Activated T-helper 1 cell treated with anti-CD3 and anti-CD28 coated beads, Interleukin-2, amount 50 U/mL, for 16 hours (primary cell): ENCODE results near the gene PRSS36.
"Not testable (repeated sequence)": the region's sequence is repeated elsewhere in the genome, so short reads cannot be mapped to it uniquely, and the experiment has no call there.

Experiments used
- DNase-seq, 2 donors: peaks; one replicate each; pipeline ENCODE4 v3.0.0-alpha.2; 2020; ENCODE audit warnings: low read depth in 1 of 2, low spot score in 1 of 2

The PRSS36 gene

DNA sequence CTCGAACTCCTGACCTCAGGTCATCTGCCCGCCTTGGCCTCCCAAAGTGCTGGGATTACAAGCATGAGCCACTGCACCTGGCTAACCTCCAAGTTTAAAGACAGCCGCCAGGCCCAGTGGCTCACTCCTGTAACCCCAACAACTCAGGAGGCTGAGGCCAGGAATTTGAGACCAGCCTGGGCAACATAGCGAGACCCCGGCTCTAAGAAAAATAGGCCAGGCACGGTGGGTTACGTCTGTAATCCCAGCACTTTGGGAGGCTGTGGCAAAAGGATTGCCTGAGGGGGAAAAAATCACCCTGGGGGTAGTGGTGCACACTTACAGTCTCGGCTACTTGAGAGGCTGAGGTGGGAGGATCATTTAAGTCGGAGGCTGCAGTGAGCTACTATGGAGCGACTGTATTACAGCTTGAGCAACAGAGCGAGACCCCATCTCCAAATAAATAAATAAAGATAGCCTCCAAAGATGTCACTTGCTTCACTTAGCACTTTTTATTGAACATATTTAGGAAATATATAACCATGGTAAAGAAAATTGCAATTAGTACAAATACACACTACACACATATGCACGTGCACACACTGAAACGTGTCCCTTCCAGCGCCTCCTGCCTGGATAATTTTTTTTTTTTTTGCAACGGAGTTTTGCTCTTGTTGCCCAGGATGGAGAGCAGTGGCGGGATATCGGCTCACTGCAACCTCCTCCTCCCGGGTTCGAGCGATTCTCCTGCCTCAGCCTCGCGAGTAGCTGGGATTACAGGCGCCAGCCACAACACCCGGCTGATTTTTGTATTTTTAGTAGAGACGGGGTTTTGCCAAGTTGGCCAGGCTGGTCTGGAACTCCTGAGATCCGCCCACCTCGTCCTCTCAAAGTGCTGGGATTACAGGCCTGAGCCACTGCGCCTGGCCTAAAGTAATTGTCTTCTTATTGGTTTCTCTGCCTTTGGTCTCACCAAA is 43.1 kb downstream of the PRSS36 start:
- DNase-seq, result no peak

DNA sequence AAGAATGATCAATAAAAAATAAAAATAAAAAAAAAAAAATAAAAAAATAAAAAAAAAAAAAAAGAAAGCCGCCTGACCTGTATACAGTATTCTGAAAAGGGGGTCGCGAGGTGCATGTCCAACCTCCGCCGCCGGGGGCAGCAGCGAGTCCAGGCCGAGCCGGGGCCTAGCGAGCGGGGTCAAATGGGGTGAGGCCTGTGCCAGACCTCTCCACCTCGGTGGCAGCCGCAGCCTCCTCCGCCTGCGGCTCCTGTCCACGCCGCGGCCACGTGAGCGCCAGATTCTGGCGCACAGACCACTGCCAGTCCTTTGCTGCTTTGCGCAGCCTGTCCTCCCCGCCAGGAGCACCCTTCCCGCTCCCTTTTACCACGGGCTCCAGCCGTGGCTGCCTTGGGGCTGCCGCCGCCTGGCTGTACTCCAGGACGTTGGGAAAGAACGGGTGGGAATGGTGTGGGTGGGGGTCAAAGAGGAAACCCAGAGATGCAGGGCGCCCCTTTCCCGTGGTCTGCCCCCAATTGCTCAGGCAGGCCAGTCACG is 44.1 kb downstream of the PRSS36 start:
- peak; percentile 62 to 63 for DNase-seq

DNA sequence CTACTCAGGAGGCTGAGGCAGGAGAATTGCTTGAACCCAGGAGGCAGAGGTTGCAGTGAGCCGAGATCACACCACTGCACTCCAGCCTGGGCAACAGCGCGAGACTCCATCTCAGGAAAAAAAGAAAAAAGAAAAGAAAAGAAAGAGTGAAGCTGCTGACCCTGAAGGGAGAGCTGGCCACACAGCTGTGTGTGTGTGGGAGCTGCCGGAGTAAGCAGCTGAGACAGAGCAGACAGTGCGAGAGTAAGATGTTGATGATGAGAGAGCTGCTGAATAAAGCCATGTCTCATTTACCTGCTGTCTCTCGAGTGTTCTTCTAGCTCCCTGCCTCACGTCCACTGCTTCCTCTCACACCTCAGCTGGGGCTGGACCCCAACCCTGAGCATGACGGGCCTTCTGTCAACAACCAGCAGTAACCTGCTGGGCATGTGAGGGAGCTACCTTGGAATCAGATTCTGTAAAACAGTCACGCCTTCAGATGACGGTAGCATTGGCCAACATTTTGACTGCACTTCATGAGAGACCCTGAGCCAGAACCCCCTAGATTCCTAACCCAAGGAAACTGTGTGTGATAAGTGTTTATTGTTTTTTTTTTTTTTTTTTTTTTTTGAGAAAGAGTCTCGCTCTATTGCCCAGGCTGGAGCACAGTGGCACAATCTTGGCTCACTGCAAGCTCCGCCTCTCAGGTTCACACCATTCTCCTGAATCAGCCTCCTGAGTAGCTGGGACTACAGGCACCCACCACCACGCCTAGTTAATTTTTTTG is 48.8 kb downstream of the PRSS36 start:
- not testable (repeated sequence) for DNase-seq

DNA sequence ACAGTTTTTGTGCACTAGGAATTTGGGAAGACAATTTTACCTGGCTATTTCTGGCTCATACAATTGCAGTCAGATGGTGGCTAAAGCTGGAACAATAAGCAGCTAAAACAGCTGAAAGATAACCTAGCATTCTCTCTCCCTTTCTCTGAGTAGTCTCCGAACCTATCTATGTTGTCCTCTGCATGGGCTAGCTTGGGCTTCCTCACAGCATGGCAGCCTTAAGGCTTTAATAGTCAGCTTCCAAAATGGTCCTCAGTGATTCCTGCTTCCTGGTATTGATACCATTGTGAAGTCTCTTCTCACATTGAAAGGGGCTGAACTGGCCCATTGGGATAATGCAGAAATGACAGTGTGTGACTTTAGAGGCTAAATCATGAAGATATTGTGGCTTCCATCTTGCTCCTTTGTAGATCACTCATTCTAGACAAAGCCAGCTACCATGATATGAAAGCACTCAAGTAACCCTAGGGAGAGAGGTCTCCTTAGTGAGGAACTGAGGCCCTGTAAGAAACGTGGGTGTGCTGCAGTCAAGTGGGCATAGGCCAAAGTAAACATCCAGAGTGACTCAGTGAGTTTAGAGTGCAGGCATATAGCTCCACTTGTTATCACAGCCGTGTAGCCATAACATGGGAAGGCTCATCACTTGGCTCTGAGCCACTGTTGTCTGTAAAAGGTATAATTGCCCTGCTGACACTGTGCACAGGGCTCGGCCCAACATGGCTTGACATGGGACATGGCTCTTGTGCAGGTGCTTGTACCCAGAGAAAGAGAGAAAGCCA is 49.8 kb downstream of the PRSS36 start:
- no peak for DNase-seq

DNA sequence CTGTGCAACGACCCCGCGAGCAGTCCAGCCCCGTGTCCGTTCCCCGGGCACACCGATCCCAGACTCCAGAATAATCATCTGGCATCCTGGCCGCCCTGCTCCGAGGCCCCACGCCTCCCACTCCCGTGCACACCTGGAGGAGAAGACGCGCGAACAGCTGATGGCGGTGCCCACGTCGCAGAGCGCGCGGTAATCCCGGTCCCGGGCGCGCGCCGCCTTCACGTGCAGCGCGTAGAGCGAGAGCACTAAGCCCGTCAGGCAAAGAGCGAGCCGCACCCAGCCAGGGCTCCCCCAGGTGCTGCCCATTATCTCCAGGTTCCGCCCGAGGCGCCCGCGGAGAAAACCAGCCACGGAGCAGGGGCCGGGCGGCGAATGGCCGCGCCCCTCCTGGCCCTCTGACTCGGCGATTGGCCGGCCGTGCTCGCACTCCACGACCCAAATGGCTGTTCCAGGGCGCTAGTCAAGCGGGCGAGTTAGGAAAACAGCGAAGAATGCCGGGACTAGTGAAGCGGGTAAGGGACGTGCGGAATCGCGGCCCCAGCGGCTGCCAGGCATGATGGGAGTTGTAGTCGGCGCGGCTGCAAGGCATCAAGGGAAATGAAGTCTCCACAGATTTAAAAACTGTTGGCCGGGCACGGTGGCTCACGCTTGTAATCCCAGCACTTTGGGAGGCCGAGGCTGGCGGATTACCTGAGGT is 55.3 kb downstream of the PRSS36 start, which contains the start of gene VKORC1:
VKORC1 (minus strand) TSS at position 374 of the 697 bp plus-strand sequence; CDS start at position 306, 68 bp downstream.
- DNase-seq, result peak; percentile 77 to 80

DNA sequence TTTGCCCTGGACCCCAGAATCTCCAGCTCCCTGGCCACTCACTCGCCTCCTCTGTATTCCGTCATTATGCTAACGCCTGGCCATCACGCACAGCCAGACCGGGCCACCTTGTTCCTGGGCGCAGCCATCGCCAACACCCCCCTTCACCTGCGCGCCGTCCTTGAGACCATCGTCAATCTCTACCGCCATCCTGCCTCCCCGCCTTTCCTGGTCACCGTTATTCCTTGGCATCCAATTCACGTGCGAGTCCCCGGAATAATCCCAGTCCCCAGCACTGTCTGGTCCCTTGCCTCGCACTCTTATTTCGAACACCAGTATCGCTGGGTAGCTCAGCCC is 55.8 kb downstream of the PRSS36 start:
- no peak for DNase-seq

DNA sequence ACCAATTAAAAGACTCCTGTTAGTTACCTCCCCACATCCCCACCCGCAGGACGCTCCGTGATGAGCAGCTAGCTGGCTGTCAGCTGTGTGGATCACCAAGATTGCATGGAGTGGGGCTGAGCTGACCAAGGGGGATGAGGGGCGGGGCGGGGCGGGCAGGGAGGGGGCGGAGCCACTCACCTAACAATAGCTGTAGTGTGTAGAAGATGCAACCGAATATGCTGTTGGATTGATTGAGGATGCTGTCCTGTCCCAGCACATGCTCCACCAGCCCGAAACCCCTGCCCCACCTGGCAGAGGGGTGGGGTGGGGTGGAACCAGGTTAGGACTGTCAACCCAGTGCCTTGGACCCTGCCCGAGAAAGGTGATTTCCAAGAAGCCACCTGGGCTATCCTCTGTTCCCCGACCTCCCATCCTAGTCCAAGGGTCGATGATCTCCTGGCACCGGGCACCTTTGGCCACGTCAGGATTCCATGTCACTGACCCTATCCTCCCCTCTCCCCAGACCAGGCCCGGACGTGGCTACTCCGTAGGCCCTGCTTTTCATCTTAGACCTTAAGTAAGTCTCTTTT is 56.6 kb downstream of the PRSS36 start:
- no peak for DNase-seq

DNA sequence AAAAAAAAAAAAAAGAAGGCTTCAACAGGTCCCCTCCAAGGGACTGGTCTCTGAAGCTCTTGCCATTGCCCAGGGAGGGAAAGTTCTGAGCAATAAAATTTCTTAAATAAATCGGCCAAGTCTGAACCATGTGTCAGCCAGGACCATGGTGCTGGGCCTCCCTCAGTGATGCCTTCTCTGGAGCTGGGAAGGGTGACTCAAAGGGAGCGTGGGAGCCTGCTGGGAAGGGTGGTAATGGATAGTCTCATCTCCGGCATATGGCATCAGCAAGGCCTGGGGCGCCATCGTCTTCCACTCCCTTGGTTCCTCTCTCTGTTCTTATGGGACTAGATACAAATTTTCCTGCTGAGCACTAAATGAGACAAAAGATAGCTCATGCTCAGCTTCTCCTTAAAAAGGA is 57.5 kb downstream of the PRSS36 start:
- no peak for DNase-seq

DNA sequence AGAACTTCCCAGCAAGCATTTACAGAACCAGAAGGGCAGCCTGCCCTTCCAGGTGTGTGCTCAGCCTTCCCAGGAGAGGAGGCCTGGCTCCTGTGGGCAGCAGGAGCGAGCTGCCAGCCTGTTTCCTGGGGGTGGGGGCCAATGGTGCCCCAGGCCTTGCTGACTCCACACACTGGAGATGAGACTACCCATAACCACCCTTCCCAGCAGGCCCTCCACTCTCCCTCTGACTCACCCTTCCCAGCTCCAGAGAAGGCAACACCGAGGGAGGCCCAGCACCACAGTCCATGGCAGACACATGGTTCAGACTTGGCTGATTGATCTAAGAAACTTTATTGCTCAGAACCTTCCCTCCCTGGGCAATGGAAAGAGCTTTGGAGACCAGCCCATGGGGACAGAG is 59.3 kb downstream of the PRSS36 start:
- DNase-seq, result no peak

DNA sequence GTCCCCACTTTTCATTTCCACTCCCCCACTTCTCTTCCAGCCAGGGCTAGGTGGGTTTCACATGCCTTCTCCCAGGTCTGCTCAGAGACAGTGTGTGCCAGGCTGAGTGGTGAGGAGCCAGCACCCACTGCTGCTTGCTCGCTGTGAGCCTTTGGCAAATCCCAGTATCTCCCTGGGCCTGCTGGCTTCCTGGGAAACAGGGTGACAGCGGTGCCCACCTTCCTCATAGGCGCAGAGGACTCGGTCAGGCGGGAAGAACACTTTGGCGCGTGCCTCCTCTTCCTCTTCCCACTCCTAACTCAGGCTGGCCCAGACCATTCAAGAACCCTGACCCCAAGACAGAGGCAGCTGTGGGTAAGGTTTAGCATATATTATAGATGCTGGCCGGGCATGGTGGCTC is 60.7 kb downstream of the PRSS36 start:
- no peak for DNase-seq
